Activated CD4-positive, alpha-beta T cell treated with anti-CD3 and anti-CD28 coated beads, Interleukin-2, Interleukin-4, amounts not matched to agents 100 ng/mL and 50 ng/mL, durations not matched to agents 16 hours and 8 hours (primary cell): ENCODE results near the gene TMEM258.

Source experiments
- DNase-seq: peaks from one replicate; pipeline ENCODE4 v3.0.0-alpha.2; 2020; ENCODE audit warnings: low spot score

The TMEM258 gene

GRCh38 chr11:61820174-61820573 lies 27.8 kb upstream of the TMEM258 start:
- no peak for DNase-seq

- DNase-seq, result no peak
These were observed 25.2 kb upstream of the TMEM258 start for GRCh38 chr11:61817471-61818202.

- peak; percentile 96 for DNase-seq
These were observed 24.5 kb upstream of the TMEM258 start, which contains the start of gene FADS1 for GRCh38 chr11:61816736-61817455. Gene FADS1, minus strand, starts transcription at chr11:61817003. Its CDS starts 74 bp downstream, at chr11:61816929.

GRCh38 chr11:61815790-61816735 lies 23.7 kb upstream of the TMEM258 start:
- peak; percentile 73 for DNase-seq

- DNase-seq, result peak; percentile 91
These were observed 22.8 kb upstream of the TMEM258 start for GRCh38 chr11:61814958-61815789.

DNA sequence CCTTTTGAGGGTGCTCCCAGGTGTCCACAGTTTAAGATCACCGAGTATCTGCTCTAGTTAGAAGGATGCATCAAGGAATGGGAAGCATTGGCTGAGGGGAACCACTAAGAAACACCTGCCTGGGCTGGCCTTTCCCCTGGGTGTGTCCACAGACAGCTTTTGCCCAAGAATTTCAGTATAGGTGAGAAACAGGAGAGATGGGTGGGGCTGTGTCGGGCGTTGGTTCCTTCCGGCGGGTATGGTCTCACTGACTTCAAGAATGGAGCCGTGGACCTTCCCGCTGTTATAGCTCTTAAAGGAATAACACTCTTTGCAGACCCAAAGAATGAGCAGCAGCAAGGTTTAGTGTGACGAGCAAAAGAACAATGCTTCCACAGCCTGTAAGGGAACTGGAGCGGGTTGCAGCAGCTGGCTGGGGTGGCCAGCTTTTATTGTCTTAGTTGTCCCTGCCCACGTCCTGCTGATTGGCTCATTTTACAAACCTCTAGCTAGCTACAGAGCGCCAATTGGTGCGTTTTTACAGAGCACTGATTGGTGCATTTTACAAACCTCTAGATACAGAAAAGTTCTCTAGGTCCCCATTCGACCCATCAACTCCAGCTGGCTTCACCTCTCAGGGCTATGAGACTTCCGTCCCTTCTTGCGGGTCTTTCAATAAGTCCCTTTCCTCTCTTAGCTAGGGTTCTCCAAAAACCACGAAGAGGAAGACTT lies 22.0 kb upstream of the TMEM258 start:
- peak; percentile 51 for DNase-seq

- DNase-seq, result no peak
These were observed 20.5 kb upstream of the TMEM258 start for GRCh38 chr11:61812736-61813411.

DNA sequence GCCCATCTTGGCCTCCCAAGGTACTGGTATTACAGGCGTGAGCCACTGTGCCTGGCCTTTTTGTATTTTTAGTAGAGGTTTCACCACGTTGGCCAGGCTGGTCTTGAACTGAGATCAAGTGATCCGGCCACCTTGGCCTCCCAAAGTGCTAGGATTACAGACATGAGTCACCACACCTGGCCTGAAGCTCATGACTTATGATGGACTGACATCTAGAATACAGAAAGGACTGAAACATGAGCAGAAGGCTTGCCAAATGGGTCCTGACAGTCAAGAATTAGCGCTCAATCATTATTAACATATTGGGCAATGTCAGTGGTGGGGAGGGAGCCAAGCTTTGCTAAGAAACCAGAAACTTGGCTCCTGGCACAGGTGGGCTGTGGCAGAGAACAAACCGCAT lies 19.4 kb upstream of the TMEM258 start:
- DNase-seq, result no peak

DNA sequence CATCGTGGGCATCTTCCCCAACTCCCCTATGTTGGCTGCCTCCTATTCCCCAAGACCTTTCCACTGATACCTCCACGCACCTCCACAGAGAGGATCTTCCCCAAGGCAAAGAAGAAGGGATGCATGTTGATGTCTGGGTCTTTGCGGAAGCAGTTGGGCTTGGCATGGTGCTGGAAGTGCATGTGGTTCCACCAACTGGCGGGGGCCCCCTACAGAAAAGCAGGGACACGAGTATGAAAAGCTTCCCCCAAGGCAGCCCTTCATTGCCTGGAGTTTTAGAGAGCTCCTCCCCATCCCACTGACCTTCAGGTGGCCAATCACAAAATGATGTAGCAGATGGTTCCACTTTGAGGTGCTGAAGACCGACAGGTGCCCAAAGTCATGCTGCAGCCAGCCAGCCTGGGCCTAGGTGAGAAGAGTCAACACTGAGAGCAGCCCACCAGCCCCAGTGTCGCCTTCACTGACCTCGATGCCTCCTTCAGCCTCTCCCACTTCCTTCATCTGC lies 18.3 kb upstream of the TMEM258 start:
- no peak for DNase-seq

- no peak for DNase-seq
These were observed 14.4 kb upstream of the TMEM258 start for GRCh38 chr11:61806785-61807184.

DNA sequence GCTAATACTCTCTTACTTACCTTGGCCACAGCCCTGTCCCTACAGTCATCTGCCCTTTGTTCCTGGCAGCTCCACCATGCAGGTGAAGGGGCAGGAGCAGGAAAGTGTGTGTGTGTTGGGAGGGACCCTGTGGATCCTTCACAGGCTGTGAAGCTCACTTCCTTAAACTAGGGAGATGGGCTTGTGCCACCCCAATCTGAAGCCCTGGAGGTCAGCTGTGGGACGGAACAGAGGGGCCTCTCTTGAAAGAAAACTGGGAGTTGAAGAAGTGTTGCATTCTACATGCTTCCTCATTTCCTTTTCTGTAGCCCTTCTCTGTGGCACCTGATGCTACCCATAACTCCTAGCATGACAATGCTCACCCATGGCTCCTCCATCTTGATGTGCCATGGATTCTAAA lies 12.7 kb upstream of the TMEM258 start:
- DNase-seq, result no peak

GRCh38 chr11:61803889-61804647 lies 11.7 kb upstream of the TMEM258 start:
- no peak for DNase-seq

DNA sequence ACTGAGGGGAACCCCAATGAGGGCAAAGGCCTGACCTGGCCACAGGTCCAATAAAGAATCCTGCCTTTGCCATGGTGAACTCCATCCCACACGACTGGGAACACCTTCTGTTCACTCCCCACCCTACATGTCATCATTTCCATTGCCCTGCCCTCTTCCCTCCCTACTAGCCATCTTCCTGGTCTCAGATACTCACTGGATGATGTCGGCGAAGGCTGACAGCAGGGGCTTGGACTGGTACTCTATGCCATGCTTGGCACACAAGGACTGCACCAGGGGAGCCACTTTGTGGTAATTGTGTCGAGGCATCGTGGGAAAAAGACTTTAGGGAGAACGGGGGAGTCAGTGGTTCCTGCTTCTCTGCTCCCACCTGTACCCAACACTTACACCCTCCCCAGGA lies 10.2 kb upstream of the TMEM258 start:
- DNase-seq, result no peak

DNA sequence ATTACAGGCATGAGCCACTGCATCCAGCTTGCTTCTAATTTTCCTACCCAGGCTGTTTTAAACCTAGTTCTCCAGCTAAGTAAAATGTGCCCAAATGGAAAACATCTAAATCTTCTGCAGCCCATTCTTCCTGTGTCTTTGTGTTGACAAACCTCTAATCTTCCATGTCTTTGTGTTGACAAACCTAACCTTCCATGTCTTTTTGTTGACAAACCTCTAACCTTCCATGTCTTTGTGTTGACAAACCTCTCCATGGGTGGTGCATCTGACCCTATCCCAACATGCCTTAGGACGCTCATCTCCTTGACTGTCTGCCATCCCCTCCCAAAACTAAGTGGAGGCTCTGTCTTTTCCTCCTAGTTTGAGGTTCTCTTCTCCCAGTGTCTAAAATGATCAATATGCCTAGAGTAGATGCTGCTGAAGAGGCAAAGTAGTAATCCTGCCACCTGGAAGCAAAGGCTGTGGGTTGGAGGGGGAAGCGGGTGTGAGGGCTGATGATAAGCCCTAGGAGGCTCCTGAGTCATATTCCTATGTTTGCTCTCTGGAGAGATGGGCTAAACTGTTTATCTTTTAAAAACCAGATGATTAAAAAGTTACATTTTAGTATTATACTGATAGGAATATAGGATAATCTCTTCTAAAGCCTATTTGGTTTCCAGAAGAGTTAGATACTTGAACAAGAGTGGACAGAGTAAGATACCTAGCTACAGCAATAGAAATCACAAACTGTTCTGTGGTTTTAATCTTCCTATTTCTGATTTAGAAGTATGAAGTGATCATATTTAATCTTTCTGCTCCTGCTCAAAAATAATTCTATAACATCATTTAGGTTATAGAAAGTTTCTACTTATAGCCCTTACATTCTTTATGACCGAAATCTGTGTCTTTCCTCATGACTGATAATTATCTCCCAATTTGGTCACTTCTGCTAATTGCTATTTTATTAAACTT lies 8.2 kb upstream of the TMEM258 start:
- DNase-seq, result no peak

- DNase-seq, result no peak
These were observed 7.4 kb upstream of the TMEM258 start for GRCh38 chr11:61799665-61800284.

- peak; percentile 68 for DNase-seq
These were observed 5.0 kb upstream of the TMEM258 start for GRCh38 chr11:61797263-61797944.
